Natural killer cell (primary cell): ENCODE measurements around the gene CDKN3. TPM values are rescaled to one million over a fixed set of nuclear protein-coding genes. Genes with fewer than 3 reads are reported as not detected.

Source experiments
- ATAC-seq, 3 donors: fragments of 150-1000 bp in 2 of 3; fragments of 200-7000 bp in 1 of 3; cut with Tn5 transposase; 1 replicate in 1 of 3; 2 replicates in 2 of 3; pipeline ENCODE4 v1.10.0; 2021; ENCODE audit warnings: mild to moderate bottlenecking in 2 of 3, moderate library complexity in 2 of 3
- DNase-seq, 2 donors: peaks; one replicate each; pipeline versions ENCODE4 v3.0.0 to v3.0.0-alpha.2; 2013 to 2021; ENCODE audit warnings: mixed read lengths in 1 of 2
- H3K27ac ChIP-seq: one replicate; pipeline ENCODE4 v1.5.1; 2013; ENCODE audit warnings: mild to moderate bottlenecking, low read length
- H3K27me3 ChIP-seq: one replicate; pipeline ENCODE4 v1.6.1; 2013; ENCODE audit warnings: low read length; ENCODE audit not compliant: control insufficient read depth, insufficient read depth
- H3K36me3 ChIP-seq: one replicate; pipeline ENCODE4 v1.6.1; 2013; ENCODE audit warnings: low read length; ENCODE audit not compliant: control insufficient read depth, insufficient read depth
- H3K4me1 ChIP-seq: one replicate; pipeline ENCODE4 v1.6.1; 2013; ENCODE audit warnings: low read length; ENCODE audit not compliant: control insufficient read depth, insufficient read depth
- H3K4me3 ChIP-seq: one replicate; pipeline ENCODE4 v1.5.1; 2013; ENCODE audit warnings: low read length
- H3K9me3 ChIP-seq: one replicate; pipeline ENCODE4 v1.6.1; 2013; ENCODE audit warnings: low read length; ENCODE audit not compliant: control insufficient read depth, insufficient read depth
- H3K27ac Mint-ChIP-seq, 2 donors: one replicate each; pipeline ENCODE4 v1.8.0; 2022; ENCODE audit warnings: mild to moderate bottlenecking in 2 of 2, mixed read lengths in 2 of 2, moderate library complexity in 1 of 2
- H3K27me3 Mint-ChIP-seq, 2 donors: one replicate each; pipeline ENCODE4 v1.8.0; 2022; ENCODE audit warnings: low read depth in 2 of 2, mixed read lengths in 2 of 2
- H3K36me3 Mint-ChIP-seq: one replicate; pipeline ENCODE4 v1.8.0; 2022; ENCODE audit warnings: mixed read lengths
- H3K4me1 Mint-ChIP-seq, 2 donors: one replicate each; pipeline ENCODE4 v1.8.0; 2022; ENCODE audit warnings: mixed read lengths in 2 of 2
- H3K4me3 Mint-ChIP-seq: one replicate; pipeline ENCODE4 v1.8.0; 2022; ENCODE audit warnings: mild to moderate bottlenecking, moderate library complexity, mixed read lengths
- H3K9me3 Mint-ChIP-seq, 2 donors: one replicate each; pipeline ENCODE4 v1.8.0; 2022; ENCODE audit warnings: mixed read lengths in 2 of 2
- CTCF ChIP-seq: fragments of 200-600 bp; IDR thresholded peaks from one replicate; pipeline ENCODE4 v1.8.0; 2022; ENCODE audit warnings: antibody characterized with exemption
- WGBS: methylation state at CpG from one replicate; pipeline ENCODE4 v1.1.7; 2013; ENCODE audit warnings: missing lambda C conversion rate; ENCODE audit not compliant: insufficient coverage; 5-methylcytosine and 5-hydroxymethylcytosine counted together
- intact Hi-C: fragments of 100-400 bp; cut with micrococcal nuclease; formaldehyde crosslinking; loops from one replicate; pipeline ENCODE4 v1.14.2; 2022
- total RNA-seq, 4 donors: library from RNA; stranded (reverse); fragments of 120-200 nt in 1 of 4; gene quantifications; one replicate each; pipeline versions ENCODE4 v1.2.3 to v1.2.4, GENCODE V29; 2013 to 2022

CDKN3 gene
- total RNA-seq, 3 donors from 2014 or later (not counting 1 experiment from before 2014, with no cell fraction given), result 0.89 to 3.0 (median 1.8) TPM

- Histone ChIP-seq H3K27me3 (no peaks in the 10 kb centered on the region), H3K27ac (no peak overlapping the region), H3K9me3 (no peaks in the 10 kb centered on the region), H3K4me3 (no peak overlapping the region), H3K36me3 (peaks cover 38% of the 10 kb centered on the region), H3K4me1 (no peaks in the 10 kb centered on the region)
- no peak for TF ChIP-seq CTCF
- ATAC-seq, result no peak
- WGBS, result 96% methylated on average over 3 of the region's 3 CpGs
- intact Hi-C loops, result no loop called here
- no peaks in the 10 kb centered on the region for H3K27me3 Mint-ChIP-seq
- no peak overlapping the region for H3K27ac Mint-ChIP-seq
- H3K4me1 Mint-ChIP-seq, result peaks cover 0 to 4% of the 10 kb centered on the region in 2 donors
- no peaks in the 10 kb centered on the region for H3K9me3 Mint-ChIP-seq
- DNase-seq, result no peak
- no peak overlapping the region for H3K4me3 Mint-ChIP-seq
- H3K36me3 Mint-ChIP-seq, result no peaks in the 10 kb centered on the region
Measured at GRCh38 chr14:54425537-54426274, 28.9 kb downstream of the CDKN3 start.

GRCh38 chr14:54427871-54428270, 31.1 kb downstream of the CDKN3 start:
- H3K36me3 Mint-ChIP-seq, result no peaks in the 10 kb centered on the region
- intact Hi-C loops, result no loop called here
- peaks cover 40% of the 10 kb centered on the region for H3K36me3 ChIP-seq

GRCh38 chr14:54428527-54428926, 31.7 kb downstream of the CDKN3 start:
- Mint-ChIP-seq H3K27ac (no peak overlapping the region), H3K4me1 (peaks cover 0 to 4% of the 10 kb centered on the region in 2 donors), H3K9me3 (no peaks in the 10 kb centered on the region), H3K4me3 (no peak overlapping the region), H3K36me3 (no peaks in the 10 kb centered on the region), H3K27me3 (no peaks in the 10 kb centered on the region)
- Histone ChIP-seq H3K9me3 (no peaks in the 10 kb centered on the region), H3K27ac (no peak overlapping the region), H3K4me1 (no peaks in the 10 kb centered on the region), H3K27me3 (no peaks in the 10 kb centered on the region), H3K36me3 (peaks cover 40% of the 10 kb centered on the region), H3K4me3 (no peak overlapping the region)
- 100% methylated on average over 2 of the region's 2 CpGs for WGBS
- no peak for ATAC-seq
- TF ChIP-seq CTCF, result no peak
- intact Hi-C loops, result no loop called here
- DNase-seq, result no peak

More at GRCh38 chr14:54427871-54428270, 31.1 kb downstream of the CDKN3 start:
- no peaks in the 10 kb centered on the region for H3K9me3 Mint-ChIP-seq
- H3K27me3 ChIP-seq, result no peaks in the 10 kb centered on the region
- H3K4me3 Mint-ChIP-seq, result no peak overlapping the region
- peaks cover 0 to 4% of the 10 kb centered on the region in 2 donors for H3K4me1 Mint-ChIP-seq
- no peak overlapping the region for H3K4me3 ChIP-seq
- ATAC-seq, result no peak
- DNase-seq, result no peak
- no peak overlapping the region for H3K27ac Mint-ChIP-seq
- H3K27me3 Mint-ChIP-seq, result no peaks in the 10 kb centered on the region
- TF ChIP-seq CTCF, result no peak
- no peak overlapping the region for H3K27ac ChIP-seq
- no peaks in the 10 kb centered on the region for H3K4me1 ChIP-seq
- no CpG with 5 or more reads among the region's 3 CpGs for WGBS
- no peaks in the 10 kb centered on the region for H3K9me3 ChIP-seq
